ENCODE data around the gene PLEKHA7. TPM values are rescaled to one million over a fixed set of nuclear protein-coding genes. Genes with fewer than 3 reads are reported as not detected.
A peak's percentile ranks its signal among the peaks of the same experiment; 100 is the strongest.
"Not testable (repeated sequence)": the region's sequence is repeated elsewhere in the genome, so short reads cannot be mapped to it uniquely, and the experiment has no call there.

PLEKHA7 gene
- total RNA-seq, 1 donor from 2014 or later = 16.2 TPM

GRCh38 chr11:17013548-17014320 is 480 bp downstream of the PLEKHA7 start:
- intact Hi-C loops (cut with DNase I) = no loop called here
- DNase-seq (peak; percentile 46), ATAC-seq (ENCODE audit: poor library complexity) (peak; percentile 46)

GRCh38 chr11:17012712-17013547 is 1.3 kb downstream of the PLEKHA7 start:
- intact Hi-C loops (cut with DNase I) = no loop called here
- DNase-seq = peak; percentile 67
- ATAC-seq (ENCODE audit: poor library complexity) = peak; percentile 87

GRCh38 chr11:17012179-17012578 is 2.0 kb downstream of the PLEKHA7 start:
- DNase-seq (no peak), ATAC-seq (ENCODE audit: poor library complexity) (no peak)
- intact Hi-C loops (cut with DNase I) = no loop called here

- intact Hi-C loops (cut with DNase I) = no loop called here
- ATAC-seq (ENCODE audit: poor library complexity) = no peak
- DNase-seq = no peak
Measured at GRCh38 chr11:17010851-17011420, 3.3 kb downstream of the PLEKHA7 start.

- DNase-seq (no peak), ATAC-seq (ENCODE audit: poor library complexity) (peak; percentile 61)
- intact Hi-C loops (cut with DNase I) = no loop called here
Measured at GRCh38 chr11:17008099-17008498, 6.1 kb downstream of the PLEKHA7 start.

- ATAC-seq (ENCODE audit: poor library complexity) (no peak), DNase-seq (no peak)
- intact Hi-C loops (cut with DNase I) = no loop called here
Measured at GRCh38 chr11:17005646-17006045, 8.6 kb downstream of the PLEKHA7 start.

GRCh38 chr11:17004486-17005148 is 9.6 kb downstream of the PLEKHA7 start:
- DNase-seq (no peak), ATAC-seq (ENCODE audit: poor library complexity) (no peak)
- intact Hi-C loops (cut with DNase I) = no loop called here

- ATAC-seq (ENCODE audit: poor library complexity) = no peak
- no peak for DNase-seq
- intact Hi-C loops (cut with DNase I) = no loop called here
Measured at GRCh38 chr11:17003426-17003825, 10.8 kb downstream of the PLEKHA7 start.

- no peak for ATAC-seq (ENCODE audit: poor library complexity)
- intact Hi-C loops (cut with DNase I) = no loop called here
- no peak for DNase-seq
Measured at GRCh38 chr11:17002543-17002942, 11.7 kb downstream of the PLEKHA7 start.

GRCh38 chr11:17001806-17002205 is 12.4 kb downstream of the PLEKHA7 start:
- no peak for ATAC-seq (ENCODE audit: poor library complexity)
- intact Hi-C loops (cut with DNase I) = no loop called here
- DNase-seq = no peak

GRCh38 chr11:17000987-17001386 is 13.2 kb downstream of the PLEKHA7 start:
- DNase-seq (no peak), ATAC-seq (ENCODE audit: poor library complexity) (no peak)
- intact Hi-C loops (cut with DNase I) = no loop called here

GRCh38 chr11:17000253-17000652 is 14.0 kb downstream of the PLEKHA7 start:
- ATAC-seq (ENCODE audit: poor library complexity); intact Hi-C loops (cut with DNase I); DNase-seq: not testable (repeated sequence)

- DNase-seq = no peak
- ATAC-seq (ENCODE audit: poor library complexity) = no peak
- intact Hi-C loops (cut with DNase I) = no loop called here
Measured at GRCh38 chr11:16999116-16999515, 15.1 kb downstream of the PLEKHA7 start.

- intact Hi-C loops (cut with DNase I) = no loop called here
- ATAC-seq (ENCODE audit: poor library complexity) = peak; percentile 80
Measured at GRCh38 chr11:16997624-16998023, 16.6 kb downstream of the PLEKHA7 start.

GRCh38 chr11:16993495-16993894 is 20.7 kb downstream of the PLEKHA7 start:
- intact Hi-C loops (cut with DNase I) = no loop called here
- DNase-seq (no peak), ATAC-seq (ENCODE audit: poor library complexity) (peak; percentile 37)

More at GRCh38 chr11:16997624-16998023, 16.6 kb downstream of the PLEKHA7 start:
- DNase-seq = no peak

- no peak for ATAC-seq (ENCODE audit: poor library complexity)
- DNase-seq = no peak
- intact Hi-C loops (cut with DNase I) = no loop called here
Measured at GRCh38 chr11:16992846-16993245, 21.4 kb downstream of the PLEKHA7 start.

GRCh38 chr11:16989554-16989953 is 24.7 kb downstream of the PLEKHA7 start:
- no peak for DNase-seq
- no peak for ATAC-seq (ENCODE audit: poor library complexity)
- intact Hi-C loops (cut with DNase I) = no loop called here

GRCh38 chr11:16987205-16987568 is 27.0 kb downstream of the PLEKHA7 start:
- DNase-seq = no peak
- intact Hi-C loops (cut with DNase I) = no loop called here
- peak; percentile 30 for ATAC-seq (ENCODE audit: poor library complexity)

Measured in Right ventricle myocardium superior (tissue), 1 donor.